ENCODE measurements around the gene NRXN3. TPM values are rescaled to one million over a fixed set of nuclear protein-coding genes. Genes with fewer than 3 reads are reported as not detected.

Gene NRXN3
- total and polyA plus RNA-seq, 8 donors: 1.3 to 7.6 (median 1.5) TPM

- TF ChIP-seq, protein P1, sequence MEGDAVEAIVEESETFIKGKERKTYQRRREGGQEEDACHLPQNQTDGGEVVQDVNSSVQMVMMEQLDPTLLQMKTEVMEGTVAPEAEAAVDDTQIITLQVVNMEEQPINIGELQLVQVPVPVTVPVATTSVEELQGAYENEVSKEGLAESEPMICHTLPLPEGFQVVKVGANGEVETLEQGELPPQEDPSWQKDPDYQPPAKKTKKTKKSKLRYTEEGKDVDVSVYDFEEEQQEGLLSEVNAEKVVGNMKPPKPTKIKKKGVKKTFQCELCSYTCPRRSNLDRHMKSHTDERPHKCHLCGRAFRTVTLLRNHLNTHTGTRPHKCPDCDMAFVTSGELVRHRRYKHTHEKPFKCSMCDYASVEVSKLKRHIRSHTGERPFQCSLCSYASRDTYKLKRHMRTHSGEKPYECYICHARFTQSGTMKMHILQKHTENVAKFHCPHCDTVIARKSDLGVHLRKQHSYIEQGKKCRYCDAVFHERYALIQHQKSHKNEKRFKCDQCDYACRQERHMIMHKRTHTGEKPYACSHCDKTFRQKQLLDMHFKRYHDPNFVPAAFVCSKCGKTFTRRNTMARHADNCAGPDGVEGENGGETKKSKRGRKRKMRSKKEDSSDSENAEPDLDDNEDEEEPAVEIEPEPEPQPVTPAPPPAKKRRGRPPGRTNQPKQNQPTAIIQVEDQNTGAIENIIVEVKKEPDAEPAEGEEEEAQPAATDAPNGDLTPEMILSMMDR (IDR thresholded peaks at IDR 0.05): no peak
- intact Hi-C loops (cut with DNase I): no loop called here
Measured at GRCh38 chr14:78746086-78746595, 576.0 kb downstream of the NRXN3 start.

DNA sequence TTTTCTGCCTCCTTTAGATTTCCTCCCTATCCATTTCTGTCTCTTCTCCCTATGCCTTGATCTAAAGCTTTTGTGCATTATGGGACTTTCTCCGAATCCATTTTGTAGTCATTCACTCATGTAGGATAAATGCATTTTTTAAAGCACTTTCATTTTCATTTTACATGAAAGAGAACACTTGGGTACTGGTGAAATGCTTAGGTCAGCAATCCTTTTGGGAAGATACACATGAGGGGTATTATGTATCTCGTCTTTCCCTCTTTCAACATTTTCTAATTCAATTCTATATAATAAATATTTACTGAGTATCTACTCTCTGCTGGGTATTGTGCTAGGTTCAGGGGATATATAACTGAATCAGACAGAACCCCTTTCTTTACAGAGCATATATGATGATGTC is 577.6 kb downstream of the NRXN3 start:
- no peak for DNase-seq
- ATAC-seq: no peak
- Histone ChIP-seq H3K36me3 (no peaks in the 10 kb centered on the region), H3K27ac (no peak overlapping the region), H3K4me1 (no peaks in the 10 kb centered on the region), H3K4me3 (no peak overlapping the region), H3K9me3 (no peaks in the 10 kb centered on the region), H3K27me3 (no peaks in the 10 kb centered on the region)
- TF ChIP-seq, protein P1 (IDR thresholded peaks at IDR 0.05): no peak
- intact Hi-C loops (cut with DNase I): no loop called here

More at GRCh38 chr14:78746086-78746595, 576.0 kb downstream of the NRXN3 start:
- Histone ChIP-seq H3K4me1 (no peaks in the 10 kb centered on the region), H3K36me3 (no peaks in the 10 kb centered on the region), H3K4me3 (no peak overlapping the region), H3K9me3 (no peaks in the 10 kb centered on the region), H3K27ac (no peak overlapping the region), H3K27me3 (no peaks in the 10 kb centered on the region)
- DNase-seq: no peak
- ATAC-seq: no peak

- ATAC-seq (no peak), DNase-seq (peak in 1 of 4 donors; percentile 1)
- intact Hi-C loops (cut with DNase I): no loop called here
- Histone ChIP-seq H3K27ac (no peak overlapping the region), H3K4me3 (no peak overlapping the region), H3K4me1 (no peaks in the 10 kb centered on the region), H3K36me3 (no peaks in the 10 kb centered on the region), H3K27me3 (no peaks in the 10 kb centered on the region), H3K9me3 (no peaks in the 10 kb centered on the region)
- TF ChIP-seq, protein P1 (IDR thresholded peaks at IDR 0.05): no peak
Measured at GRCh38 chr14:78752518-78753188, 582.5 kb downstream of the NRXN3 start.

DNA sequence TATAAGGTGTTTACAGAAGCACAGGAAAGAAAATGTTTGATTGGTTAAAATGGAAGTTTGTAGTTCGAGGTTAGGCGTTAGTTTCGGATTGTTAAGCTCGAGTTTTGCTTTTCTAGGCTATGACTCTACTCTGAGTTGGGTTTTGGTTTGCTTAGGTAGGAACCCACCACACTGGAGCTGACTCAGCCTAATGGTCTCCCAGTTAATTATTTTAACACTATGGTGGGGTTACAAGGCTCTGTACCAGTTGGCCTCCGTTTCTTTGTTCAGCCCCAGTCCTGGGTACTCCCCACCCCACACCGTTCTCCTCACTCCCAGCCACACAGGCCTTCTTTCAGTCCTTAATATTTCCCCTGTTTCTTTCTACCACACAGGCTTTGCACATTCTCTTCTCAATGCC is 583.9 kb downstream of the NRXN3 start:
- Histone ChIP-seq H3K27ac (no peak overlapping the region), H3K4me1 (no peaks in the 10 kb centered on the region), H3K4me3 (no peak overlapping the region), H3K36me3 (no peaks in the 10 kb centered on the region), H3K27me3 (no peaks in the 10 kb centered on the region), H3K9me3 (no peaks in the 10 kb centered on the region)
- intact Hi-C loops (cut with DNase I): no loop called here
- ATAC-seq (no peak), DNase-seq (no peak)
- TF ChIP-seq, protein P1 (IDR thresholded peaks at IDR 0.05): no peak

- Histone ChIP-seq H3K4me1 (no peaks in the 10 kb centered on the region), H3K4me3 (no peak overlapping the region), H3K27ac (no peak overlapping the region), H3K27me3 (no peaks in the 10 kb centered on the region), H3K36me3 (no peaks in the 10 kb centered on the region), H3K9me3 (no peaks in the 10 kb centered on the region)
- ATAC-seq: peak; percentile 80
- intact Hi-C loops (cut with DNase I): no loop called here
- peak in 1 of 4 donors; percentile 2 for DNase-seq
- TF ChIP-seq, protein P1 (IDR thresholded peaks at IDR 0.05): peak in 1 of 2 donors; percentile 44
Measured at GRCh38 chr14:78758333-78758732, 588.2 kb downstream of the NRXN3 start.

All from left lung (tissue), 10 donors.